HG03565 (cell line): ENCODE measurements around the gene PCDHA1.

ENCODE experiments used
- ATAC-seq: cut with Tn5 transposase; IDR thresholded peaks from one replicate; pipeline ENCODE4 v1.9.1; 2021; ENCODE audit warnings: mild to moderate bottlenecking, moderate library complexity; ENCODE audit not compliant: unreplicated experiment

Gene PCDHA1

GRCh38 chr5:140916325-140916724 lies 130.4 kb downstream of the PCDHA1 start:
- ATAC-seq = no peak

GRCh38 chr5:140923601-140924000 lies 137.7 kb downstream of the PCDHA1 start:
- no peak for ATAC-seq

GRCh38 chr5:140925806-140926442 lies 140.0 kb downstream of the PCDHA1 start, which contains the start of gene PCDHAC1:
TSS of gene PCDHAC1 (plus strand) at chr5:140926299. CDS start at chr5:140926893, 594 bp downstream.
- ATAC-seq = no peak

- no peak for ATAC-seq
Observed at GRCh38 chr5:140926443-140927227, 140.7 kb downstream of the PCDHA1 start.

GRCh38 chr5:140927228-140927573 lies 141.3 kb downstream of the PCDHA1 start:
- ATAC-seq = no peak

- no peak for ATAC-seq
Observed at GRCh38 chr5:140934964-140935606, 149.1 kb downstream of the PCDHA1 start.

- ATAC-seq = no peak
Observed at GRCh38 chr5:140946578-140946977, 160.6 kb downstream of the PCDHA1 start.

GRCh38 chr5:140951636-140952035 lies 165.7 kb downstream of the PCDHA1 start:
- ATAC-seq = no peak

GRCh38 chr5:140953234-140953633 lies 167.3 kb downstream of the PCDHA1 start:
- ATAC-seq = no peak

- ATAC-seq = no peak
Observed at GRCh38 chr5:140962190-140962589, 176.2 kb downstream of the PCDHA1 start.

GRCh38 chr5:140964356-140964755 lies 178.4 kb downstream of the PCDHA1 start:
- no peak for ATAC-seq

- no peak for ATAC-seq
Observed at GRCh38 chr5:140965905-140966292, 180.0 kb downstream of the PCDHA1 start.

- ATAC-seq = no peak
Observed at GRCh38 chr5:140966293-140967225, 180.6 kb downstream of the PCDHA1 start, which contains the start of gene PCDHAC2. TSS of gene PCDHAC2 (plus strand) at chr5:140966476. CDS start at chr5:140966767, 291 bp downstream.

GRCh38 chr5:140967226-140967893 lies 181.4 kb downstream of the PCDHA1 start:
- no peak for ATAC-seq

GRCh38 chr5:140969880-140970279 lies 183.9 kb downstream of the PCDHA1 start:
- no peak for ATAC-seq

GRCh38 chr5:140973550-140973949 lies 187.6 kb downstream of the PCDHA1 start:
- no peak for ATAC-seq

- no peak for ATAC-seq
Observed at GRCh38 chr5:140977003-140977402, 191.1 kb downstream of the PCDHA1 start.

- no peak for ATAC-seq
Observed at GRCh38 chr5:140978260-140978659, 192.3 kb downstream of the PCDHA1 start.

- ATAC-seq = no peak
Observed at GRCh38 chr5:140978983-140979382, 193.0 kb downstream of the PCDHA1 start.

- ATAC-seq = no peak
Observed at GRCh38 chr5:140982083-140982716, 196.3 kb downstream of the PCDHA1 start.
